GM13977 (cell line): Measurements from ENCODE around the gene DDIT3.

Experiments
- DNase-seq: peaks from one replicate; pipeline ENCODE4 v3.0.0; 2012; ENCODE audit warnings: low spot score
- CTCF ChIP-seq: IDR thresholded peaks from 2 replicates; pipeline ENCODE4 v1.5.1; 2012; ENCODE audit warnings: mild to moderate bottlenecking, control low read depth; ENCODE audit not compliant: insufficient read depth; ENCODE audit errors: extremely low read depth, missing control alignments
- in situ Hi-C: fragments of 300-500 bp; cut with MboI; formaldehyde crosslinking; loops from one replicate; pipeline ENCODE4 v1.12.0; 2022; ENCODE audit warnings: low sequenced_read_pairs, low pct_unique_long_range_greater_than_20kb, mixed read lengths, inconsistent platforms; ENCODE audit not compliant: unreplicated experiment

The DDIT3 gene

DNA sequence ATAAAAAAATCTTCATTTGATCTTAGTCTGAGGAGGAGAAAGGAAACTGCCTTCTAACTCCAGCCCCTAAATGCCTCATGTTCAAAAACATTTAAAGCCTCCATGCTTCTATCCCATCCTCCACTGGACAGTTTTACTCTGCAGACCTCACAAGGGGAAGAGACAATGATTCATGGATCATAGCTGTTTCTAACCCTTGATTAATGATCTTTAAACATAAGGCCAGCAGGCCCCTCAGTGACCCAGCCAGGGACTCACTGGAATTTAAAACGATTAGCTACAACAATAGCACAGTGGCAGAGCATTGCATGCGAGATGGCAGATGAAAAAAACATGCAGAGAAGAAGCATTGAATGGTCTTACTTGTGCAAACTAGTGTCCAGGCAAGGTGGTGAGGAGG lies 20.7 kb upstream of the DDIT3 start:
- DNase-seq, result no peak
- in situ Hi-C loops, result no loop called here
- no peak for TF ChIP-seq CTCF

DNA sequence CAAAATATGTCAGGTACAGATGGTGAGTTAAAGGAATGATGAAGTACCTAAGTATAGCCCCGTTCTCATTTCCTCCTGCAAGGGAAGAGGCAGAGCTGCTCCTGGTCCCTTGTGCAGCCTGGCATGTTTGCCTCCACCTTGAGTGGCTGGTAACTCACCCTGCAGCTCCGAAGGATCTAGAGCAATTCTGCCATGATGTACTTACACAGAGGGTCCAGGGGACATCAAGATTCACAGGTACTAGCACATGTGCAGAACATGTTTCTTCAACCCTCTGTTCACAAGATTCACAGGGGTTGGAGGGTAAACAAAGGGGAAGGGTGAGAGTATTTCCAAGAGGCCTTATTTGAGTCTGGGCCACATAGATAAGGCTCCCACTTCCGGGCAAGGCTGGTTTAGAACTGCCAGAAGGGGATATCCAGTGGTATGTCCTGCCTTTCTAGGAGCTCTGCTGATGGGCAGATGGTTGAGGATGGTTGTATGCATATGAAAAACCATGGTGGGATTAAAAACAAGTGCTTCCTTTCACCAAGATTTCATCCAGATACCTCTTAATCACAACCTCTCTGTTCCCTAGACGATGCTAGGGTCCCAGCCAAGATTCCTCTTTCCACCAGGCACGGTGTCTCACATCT lies 18.9 kb upstream of the DDIT3 start:
- no peak for TF ChIP-seq CTCF
- in situ Hi-C loops, result no loop called here
- DNase-seq, result no peak

DNA sequence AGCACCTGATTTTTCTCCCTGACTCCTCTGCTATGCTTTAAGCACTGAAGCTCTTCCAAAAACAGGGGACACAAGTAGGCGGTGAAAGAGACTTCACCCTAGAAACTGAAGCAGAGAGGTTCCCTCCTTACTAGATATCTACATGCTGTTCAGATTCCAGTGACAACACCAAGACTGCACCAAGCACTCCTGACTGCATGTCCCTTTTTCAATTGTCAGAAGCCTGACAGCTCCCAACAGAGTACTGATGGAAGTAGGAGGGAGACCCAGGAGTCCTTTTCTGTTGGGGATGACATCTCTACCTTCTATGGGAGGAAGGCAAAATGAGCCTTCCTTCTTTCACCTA lies 16.3 kb upstream of the DDIT3 start:
- DNase-seq, result no peak
- TF ChIP-seq CTCF, result no peak
- in situ Hi-C loops, result no loop called here

- no peak for DNase-seq
- TF ChIP-seq CTCF, result no peak
- in situ Hi-C loops, result no loop called here
Measured at GRCh38 chr12:57535764-57536596, 15.7 kb upstream of the DDIT3 start.

DNA sequence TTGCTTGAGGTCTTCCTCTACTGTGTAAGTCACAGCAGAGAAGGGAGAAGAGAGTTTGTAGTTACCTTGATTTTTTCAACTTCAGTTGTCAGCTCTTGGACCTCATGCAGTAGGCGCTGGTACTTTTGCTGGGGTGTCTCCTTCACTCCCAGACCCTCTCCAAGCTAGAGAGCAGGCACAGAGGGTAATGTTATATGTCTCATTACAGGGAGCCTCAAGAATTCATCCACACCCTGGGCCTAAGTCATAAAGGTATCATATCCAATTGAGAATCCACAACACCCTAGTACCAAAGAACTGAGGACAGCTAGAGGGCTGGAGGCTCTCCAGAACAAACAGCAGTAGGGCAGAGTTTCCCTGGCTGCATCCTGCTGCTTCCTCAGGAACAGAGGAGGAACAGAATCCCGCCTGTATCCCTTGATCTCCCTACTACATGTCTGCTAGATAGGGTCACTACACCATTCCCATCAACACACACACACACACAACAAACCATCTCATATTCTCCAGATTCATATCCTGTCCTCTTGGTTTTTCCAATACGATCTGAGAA lies 14.8 kb upstream of the DDIT3 start:
- in situ Hi-C loops, result no loop called here
- DNase-seq, result no peak
- no peak for TF ChIP-seq CTCF

DNA sequence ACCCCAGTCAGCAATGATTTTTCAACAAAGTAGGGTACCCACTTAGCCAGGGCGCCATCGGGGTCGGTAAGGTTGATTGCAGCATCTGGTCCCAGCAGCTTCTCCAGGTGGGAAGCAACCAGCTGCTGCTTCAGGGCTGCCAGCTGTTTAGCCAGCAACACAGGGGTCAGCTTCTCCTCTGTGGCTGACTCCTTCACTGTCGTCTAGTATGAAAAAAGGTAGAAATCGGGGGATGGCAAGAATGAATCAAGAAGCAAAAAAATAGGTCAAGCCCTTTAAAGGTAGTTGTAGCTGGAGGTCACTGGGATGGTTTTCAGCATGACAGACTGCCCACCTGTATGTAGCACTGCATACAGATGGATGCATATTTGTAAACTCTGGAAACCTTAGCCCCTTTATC lies 13.9 kb upstream of the DDIT3 start:
- DNase-seq, result no peak
- in situ Hi-C loops, result no loop called here
- no peak for TF ChIP-seq CTCF
